Measurements from ENCODE around the gene ETFBKMT.
A peak's percentile ranks its signal among the peaks of the same experiment; 100 is the strongest.

DNA sequence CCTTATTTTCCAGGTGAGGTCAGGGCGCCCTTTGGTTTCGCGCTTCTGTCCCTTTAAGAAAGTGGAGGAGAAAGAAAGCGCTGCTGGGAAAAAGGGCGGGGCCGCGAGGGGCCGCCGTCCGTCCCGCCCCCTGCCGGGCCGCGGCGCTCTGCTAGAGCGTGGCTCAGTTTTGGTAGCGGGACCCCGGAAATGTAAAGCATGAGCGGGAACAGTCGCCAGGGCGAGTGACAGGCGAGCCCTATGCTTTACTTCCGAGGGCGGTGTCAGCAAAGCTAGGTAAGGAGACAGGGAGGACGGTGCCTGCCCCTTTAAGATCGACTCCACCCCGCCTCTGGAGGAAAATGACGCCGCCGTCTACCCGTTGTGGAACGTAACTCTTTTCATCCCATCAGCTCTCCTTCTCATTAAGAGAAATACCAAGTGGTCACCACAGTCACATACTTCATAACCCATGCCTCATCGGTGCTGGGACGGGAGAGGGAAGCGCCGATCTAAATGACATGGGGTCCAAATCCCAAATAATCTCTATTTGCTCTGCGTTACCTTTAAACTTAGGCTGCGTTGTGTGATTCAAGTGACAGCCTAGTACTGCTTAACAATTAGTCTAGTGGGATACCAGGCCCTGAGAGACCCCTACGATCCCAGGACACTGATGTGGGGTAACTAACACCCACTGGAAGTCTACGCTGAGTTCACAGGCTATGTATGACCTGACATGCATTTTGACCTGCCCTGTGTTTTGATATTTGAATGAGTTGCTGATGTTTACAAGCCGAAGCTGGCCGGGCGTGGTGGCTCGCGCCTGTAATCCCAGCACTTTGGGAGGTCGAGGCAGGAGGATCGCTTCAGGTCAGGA is at the start of gene ETFBKMT:
- TF ChIP-seq EZH2 (IDR thresholded peaks at IDR 0.05; ENCODE audit: low read length) (no peak), CTCF (optimal IDR thresholded peaks at IDR 0.05 in 1 of 3, IDR thresholded peaks at IDR 0.05 in 1 of 3, conservative IDR thresholded peaks at IDR 0.05 in 1 of 3; ENCODE audit: extremely low read depth in 1 of 3, insufficient read depth in 2 of 3, low read length in 3 of 3) (peak in 1 of 3 experiments; percentile 38)

Data from keratinocyte (primary cell).